Muscle layer of colon (tissue), 2 donors: ENCODE results near the gene ZNF189.
A peak's percentile ranks its signal among the peaks of the same experiment; 100 is the strongest.

Experiments used
- H3K27ac ChIP-seq: one replicate; pipeline ENCODE4 v1.7.0; 2013; ENCODE audit warnings: low read depth, mild to moderate bottlenecking, low read length, moderate library complexity
- H3K27me3 ChIP-seq, 2 donors: one replicate each; pipeline ENCODE4 v1.7.0; 2013; ENCODE audit warnings: low read length in 2 of 2, mild to moderate bottlenecking in 2 of 2; ENCODE audit not compliant: insufficient read depth in 2 of 2, control insufficient read depth in 1 of 2
- H3K36me3 ChIP-seq: one replicate; pipeline ENCODE4 v1.7.0; 2013; ENCODE audit warnings: mild to moderate bottlenecking, low read length; ENCODE audit not compliant: insufficient read depth
- H3K4me1 ChIP-seq: one replicate; pipeline ENCODE4 v1.7.0; 2013; ENCODE audit warnings: mild to moderate bottlenecking, low read length; ENCODE audit not compliant: insufficient read depth
- H3K4me3 ChIP-seq, 2 donors: one replicate each; pipeline ENCODE4 v1.7.0; 2013; ENCODE audit warnings: low read length in 2 of 2, low read depth in 1 of 2, mild to moderate bottlenecking in 1 of 2, moderate library complexity in 1 of 2
- H3K9ac ChIP-seq: one replicate; pipeline ENCODE4 v1.7.0; 2013; ENCODE audit warnings: low read length
- H3K9me3 ChIP-seq: one replicate; pipeline ENCODE4 v1.7.0; 2013; ENCODE audit warnings: mild to moderate bottlenecking, low read length
- donor health status: abdominal sarcoma.
- donor health status: Adenocarcinoma of cecum.

ZNF189 gene

GRCh38 chr9:101442736-101443135 is 44.1 kb downstream of the ZNF189 start:
- Histone ChIP-seq H3K9me3 (no peaks in the 10 kb centered on the region), H3K9ac (no peak overlapping the region), H3K4me3 (no peak overlapping the region), H3K36me3 (no peaks in the 10 kb centered on the region), H3K4me1 (peaks cover 18% of the 10 kb centered on the region), H3K27me3 (no peaks in the 10 kb centered on the region), H3K27ac (peak overlapping the region; percentile 56)

DNA sequence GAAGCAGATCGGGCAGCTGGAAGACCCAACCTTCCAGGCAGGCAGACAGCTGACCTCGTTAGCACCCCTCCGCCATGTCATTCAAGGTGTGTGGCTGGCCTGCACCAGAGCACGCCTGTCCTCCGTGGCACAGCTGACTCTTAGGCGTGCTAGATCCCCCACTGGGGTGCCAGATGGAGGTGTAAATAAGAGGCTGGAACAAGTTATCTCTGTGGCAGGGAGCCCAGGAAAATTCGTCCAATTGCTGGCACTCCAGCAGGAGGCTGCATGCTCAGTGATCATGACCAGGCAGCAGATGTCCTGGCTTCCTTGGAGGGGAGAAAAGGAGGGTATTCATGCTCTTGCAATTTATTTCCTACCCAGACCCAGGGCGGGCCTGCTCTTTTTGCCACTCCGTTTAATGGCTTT is 44.7 kb downstream of the ZNF189 start:
- Histone ChIP-seq H3K27me3 (no peaks in the 10 kb centered on the region), H3K27ac (peak overlapping the region; percentile 56), H3K9me3 (no peaks in the 10 kb centered on the region), H3K9ac (no peak overlapping the region), H3K4me3 (no peak overlapping the region), H3K36me3 (no peaks in the 10 kb centered on the region), H3K4me1 (peaks cover 18% of the 10 kb centered on the region)

DNA sequence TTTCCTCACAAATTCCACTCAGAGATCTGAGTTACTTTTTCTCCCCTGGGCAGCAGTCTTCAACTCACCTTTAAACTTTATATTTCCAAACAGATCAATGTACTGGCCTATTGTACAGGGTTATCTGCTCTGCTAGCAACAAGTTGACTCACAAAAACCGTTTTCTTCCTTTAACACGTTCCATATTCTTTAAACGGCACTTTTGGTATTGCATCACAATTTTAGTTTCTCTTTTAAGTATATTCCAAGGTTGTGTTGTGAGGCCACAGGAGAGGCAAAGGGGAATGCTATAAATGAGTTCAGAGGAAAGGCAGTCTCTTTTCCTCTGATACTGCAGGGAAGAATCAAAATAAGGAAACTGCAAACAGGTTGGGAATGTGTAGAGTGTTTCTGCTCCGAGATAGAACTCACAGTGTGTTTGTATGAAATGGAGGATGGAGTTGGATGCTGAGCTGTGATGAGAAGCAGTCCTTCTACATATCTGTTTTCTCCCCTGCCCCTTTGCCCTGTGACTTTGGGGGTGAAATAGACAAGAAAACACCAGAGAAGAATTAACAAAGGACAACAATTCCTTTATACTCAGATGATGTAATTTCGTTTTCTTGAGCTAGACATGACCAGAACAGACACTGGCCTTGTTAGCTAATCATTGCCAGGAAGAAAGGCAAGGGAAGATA is 46.8 kb downstream of the ZNF189 start:
- H3K27me3 ChIP-seq, result no peaks in the 10 kb centered on the region
- peak overlapping the region; percentile 27 for H3K27ac ChIP-seq
- no peaks in the 10 kb centered on the region for H3K9me3 ChIP-seq
- no peak overlapping the region for H3K9ac ChIP-seq
- H3K4me3 ChIP-seq, result no peak overlapping the region
- no peaks in the 10 kb centered on the region for H3K36me3 ChIP-seq
- H3K4me1 ChIP-seq, result peaks cover 18% of the 10 kb centered on the region

DNA sequence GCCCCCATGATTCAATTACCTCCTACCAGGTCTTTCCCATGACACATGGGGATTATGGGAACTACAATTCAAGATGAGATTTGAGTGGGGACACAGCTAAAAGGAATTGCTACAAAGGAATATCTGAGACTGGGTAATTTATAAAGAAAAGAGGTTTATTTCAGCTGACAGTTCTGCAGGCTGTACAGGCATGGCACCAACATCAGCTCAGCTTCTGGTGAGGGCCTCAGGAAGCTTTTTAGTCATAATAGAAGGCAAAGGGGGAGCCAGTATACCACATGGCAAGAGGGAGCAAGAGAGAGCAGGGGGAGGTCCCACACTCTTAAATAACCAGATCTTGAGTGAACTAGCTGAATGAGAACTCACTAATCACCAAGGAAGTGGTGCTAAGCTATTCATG is 48.1 kb downstream of the ZNF189 start:
- Histone ChIP-seq H3K4me3 (no peak overlapping the region), H3K9ac (no peak overlapping the region), H3K4me1 (peaks cover 18% of the 10 kb centered on the region), H3K27me3 (no peaks in the 10 kb centered on the region), H3K27ac (no peak overlapping the region), H3K9me3 (no peaks in the 10 kb centered on the region), H3K36me3 (no peaks in the 10 kb centered on the region)

DNA sequence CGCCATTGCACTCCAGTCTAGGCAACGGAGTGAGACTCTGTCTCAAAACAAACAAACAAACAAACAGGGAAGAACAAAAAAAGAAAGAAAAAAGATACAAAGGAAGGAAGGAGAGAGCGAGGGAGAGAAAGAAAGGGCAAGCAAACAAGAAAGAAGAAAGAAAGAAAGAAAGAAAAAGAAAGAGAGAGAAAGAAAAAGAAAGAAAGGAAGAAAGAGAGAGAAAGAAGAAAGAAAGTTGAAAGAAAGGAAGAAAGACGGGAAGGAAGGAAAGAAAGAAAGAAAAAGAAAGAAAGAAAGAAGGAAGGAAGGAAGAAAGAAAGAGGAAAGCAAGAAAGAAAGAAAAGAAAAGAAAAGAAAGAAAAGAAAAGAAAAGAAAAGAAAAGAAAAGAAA is 50.0 kb downstream of the ZNF189 start:
- no peak overlapping the region for H3K27ac ChIP-seq
- H3K9me3 ChIP-seq, result no peaks in the 10 kb centered on the region
- no peaks in the 10 kb centered on the region for H3K36me3 ChIP-seq
- no peaks in the 10 kb centered on the region for H3K27me3 ChIP-seq
- peak overlapping the region in 1 of 2 donors; percentile 75 for H3K4me3 ChIP-seq
- peaks cover 9% of the 10 kb centered on the region for H3K4me1 ChIP-seq
- H3K9ac ChIP-seq, result no peak overlapping the region

DNA sequence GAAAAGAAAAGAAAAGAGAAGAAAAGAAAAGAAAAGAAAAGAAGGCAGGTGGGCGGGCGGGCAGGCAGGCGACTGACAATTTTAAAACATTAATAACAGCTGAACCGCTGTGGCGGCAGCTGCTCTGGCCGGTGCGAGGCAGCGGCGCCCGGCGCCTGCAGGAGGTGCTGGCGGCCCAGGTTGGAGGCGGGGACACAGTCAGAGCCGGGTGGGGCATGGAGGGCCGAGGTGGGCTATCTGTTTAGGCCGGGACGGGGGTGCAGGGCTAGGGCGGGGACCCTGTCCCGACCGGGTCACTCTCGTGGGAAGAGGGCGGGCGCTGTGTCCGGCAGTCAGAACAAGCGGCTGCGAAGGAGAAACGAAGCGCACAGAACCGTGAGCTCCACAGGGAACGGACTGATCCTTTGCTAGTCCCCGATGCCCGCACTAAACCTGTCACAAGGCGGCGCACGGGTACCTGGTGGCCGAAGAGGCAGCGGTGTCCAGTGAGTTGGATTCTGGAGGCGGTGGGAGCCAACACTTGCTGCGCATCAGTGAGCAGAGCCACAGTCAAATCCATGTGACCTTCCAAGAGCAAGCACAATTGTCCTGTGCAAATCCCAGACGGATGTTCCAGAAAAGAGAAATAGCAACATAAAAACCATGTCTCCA is 50.5 kb downstream of the ZNF189 start:
- H3K27ac ChIP-seq, result peak overlapping the region; percentile 74
- H3K9ac ChIP-seq, result peak overlapping the region; percentile 21

DNA sequence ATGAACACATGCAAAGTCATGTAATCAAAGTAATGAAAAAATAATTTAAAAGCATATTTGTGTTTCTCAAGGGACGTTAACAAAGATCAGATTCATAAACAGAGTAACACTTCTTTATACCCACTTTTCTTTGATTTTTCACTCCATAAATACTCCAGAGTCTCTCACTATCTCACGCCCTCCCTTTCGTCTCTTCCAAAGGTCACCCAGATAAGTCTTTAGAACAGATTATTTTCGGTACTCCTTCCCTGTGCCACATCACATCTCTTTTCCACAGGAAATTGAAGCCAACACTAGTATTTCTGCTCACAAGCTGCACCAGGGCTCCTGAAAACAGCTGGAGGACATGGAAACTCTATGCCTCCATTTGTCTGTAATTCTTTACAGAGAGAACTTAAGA is 52.3 kb downstream of the ZNF189 start:
- Histone ChIP-seq H3K27me3 (no peaks in the 10 kb centered on the region), H3K36me3 (no peaks in the 10 kb centered on the region), H3K9me3 (no peaks in the 10 kb centered on the region), H3K27ac (no peak overlapping the region), H3K9ac (no peak overlapping the region), H3K4me1 (no peaks in the 10 kb centered on the region), H3K4me3 (no peak overlapping the region)

More for the DNA sequence above, 50.5 kb downstream of the ZNF189 start:
- no peaks in the 10 kb centered on the region for H3K27me3 ChIP-seq
- H3K36me3 ChIP-seq, result no peaks in the 10 kb centered on the region
- H3K9me3 ChIP-seq, result no peaks in the 10 kb centered on the region
- peaks cover 5% of the 10 kb centered on the region for H3K4me1 ChIP-seq
- H3K4me3 ChIP-seq, result peak overlapping the region; percentile 55 to 75

- H3K9me3 ChIP-seq, result no peaks in the 10 kb centered on the region
- H3K9ac ChIP-seq, result no peak overlapping the region
- no peak overlapping the region for H3K27ac ChIP-seq
- no peaks in the 10 kb centered on the region for H3K36me3 ChIP-seq
- no peaks in the 10 kb centered on the region for H3K27me3 ChIP-seq
- H3K4me1 ChIP-seq, result no peaks in the 10 kb centered on the region
- H3K4me3 ChIP-seq, result no peak overlapping the region
These were observed 52.8 kb downstream of the ZNF189 start for GRCh38 chr9:101451498-101451897.

GRCh38 chr9:101453776-101454570 is 55.3 kb downstream of the ZNF189 start:
- Histone ChIP-seq H3K4me1 (no peaks in the 10 kb centered on the region), H3K4me3 (no peak overlapping the region), H3K27ac (no peak overlapping the region), H3K9me3 (no peaks in the 10 kb centered on the region), H3K36me3 (no peaks in the 10 kb centered on the region), H3K27me3 (no peaks in the 10 kb centered on the region), H3K9ac (no peak overlapping the region)

DNA sequence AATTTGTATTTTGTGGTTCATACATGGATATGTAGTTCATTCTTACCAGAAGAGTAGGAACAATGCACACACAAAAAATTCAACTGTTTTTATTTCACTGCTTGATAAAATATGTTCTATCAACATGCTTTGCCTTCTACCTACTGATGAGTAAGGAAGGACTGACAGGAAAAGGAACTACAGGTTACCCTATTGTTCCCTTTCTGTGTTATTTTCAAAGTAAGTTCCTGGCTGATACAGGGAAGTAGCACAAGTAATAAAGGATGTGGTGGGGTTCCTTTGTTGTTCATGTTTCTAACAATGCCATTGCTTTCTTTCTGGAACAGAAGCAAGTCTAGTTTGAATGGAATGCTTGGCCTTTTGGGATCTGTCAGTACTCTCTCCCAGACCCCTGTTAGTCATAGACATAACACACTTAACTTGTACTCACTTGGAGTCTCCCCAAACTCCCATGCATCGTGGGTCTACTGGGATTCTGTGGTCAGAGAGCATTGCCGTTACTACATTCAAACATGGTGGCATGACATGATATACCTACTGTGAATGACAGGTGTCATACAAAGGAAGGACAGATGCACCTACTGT is 57.1 kb downstream of the ZNF189 start:
- no peaks in the 10 kb centered on the region for H3K4me1 ChIP-seq
- H3K4me3 ChIP-seq, result no peak overlapping the region
- no peak overlapping the region for H3K27ac ChIP-seq
- no peaks in the 10 kb centered on the region for H3K27me3 ChIP-seq
- H3K9ac ChIP-seq, result no peak overlapping the region
- no peaks in the 10 kb centered on the region for H3K9me3 ChIP-seq
- no peaks in the 10 kb centered on the region for H3K36me3 ChIP-seq

DNA sequence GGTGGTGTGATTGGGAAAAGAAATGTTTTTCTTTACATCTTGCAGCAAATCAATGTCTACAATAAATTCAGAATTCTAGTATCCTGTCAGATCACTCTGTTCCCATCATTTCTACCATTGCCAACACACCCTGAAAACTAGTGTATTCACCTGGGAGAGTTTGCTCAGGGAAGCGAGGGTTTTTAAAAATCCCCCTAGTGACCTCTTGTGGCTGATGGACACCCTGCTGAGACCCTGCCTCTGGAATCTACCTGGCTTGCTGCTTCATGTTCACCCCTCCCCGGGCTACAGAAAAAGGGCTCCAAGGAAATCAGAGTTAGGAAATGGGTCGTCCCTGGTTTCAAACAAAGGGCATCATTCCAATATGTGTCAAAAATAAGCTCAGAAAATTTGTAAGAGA is 58.4 kb downstream of the ZNF189 start:
- no peak overlapping the region for H3K9ac ChIP-seq
- no peaks in the 10 kb centered on the region for H3K4me1 ChIP-seq
- H3K9me3 ChIP-seq, result no peaks in the 10 kb centered on the region
- no peaks in the 10 kb centered on the region for H3K27me3 ChIP-seq
- no peak overlapping the region for H3K27ac ChIP-seq
- no peak overlapping the region for H3K4me3 ChIP-seq
- H3K36me3 ChIP-seq, result no peaks in the 10 kb centered on the region
